ENCODE data around the gene RASA3. TPM values are rescaled to one million over a fixed set of nuclear protein-coding genes. Genes with fewer than 3 reads are reported as not detected.

The RASA3 gene
- total RNA-seq, 2 experiments from 2014 or later, result 28.9 to 32.3 TPM

DNA sequence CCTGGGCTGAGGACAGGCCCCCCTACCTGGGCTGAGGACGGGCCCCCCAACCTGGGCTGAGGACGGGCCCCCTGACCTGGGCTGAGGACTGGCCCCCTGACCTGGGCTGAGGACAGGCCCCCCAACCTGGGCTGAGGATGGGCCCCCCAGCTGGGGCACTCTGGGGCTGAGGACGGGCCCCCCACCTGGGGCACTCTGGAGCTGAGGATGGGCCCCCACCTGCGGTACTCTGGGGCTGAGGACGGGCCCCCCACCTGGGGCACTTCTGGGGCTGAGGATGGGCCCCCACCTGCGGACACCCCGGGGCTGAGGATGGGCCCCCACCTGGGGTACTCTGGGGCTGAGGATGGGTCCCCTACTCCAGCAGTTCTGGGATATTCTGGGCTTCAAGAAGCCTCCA, 65.5 kb downstream of the RASA3 start:
- Mint-ChIP-seq H3K9me3 (peaks cover 5% of the 10 kb centered on the region), H3K27ac (peak overlapping the region; percentile 94), H3K4me1 (ENCODE audit: low read depth) (peaks cover 65% of the 10 kb centered on the region), H3K36me3 (ENCODE audit: low read depth) (peaks cover 10% of the 10 kb centered on the region), H3K27me3 (no peaks in the 10 kb centered on the region), H3K4me3 (peak overlapping the region; percentile 64)
- CTCF ChIA-PET, result interaction anchor here (0.7 to 2.0 kb wide), 11 partner anchors 9 to 161 kb away, joined by 3 to 7 read pairs (median 4); no protein-coding TSS in a partner anchor
- ATAC-seq (no peak), DNase-seq (no peak)
- intact Hi-C loops (cut with micrococcal nuclease), result loop anchor here (1.0 to 5.0 kb wide), 2 partner anchors 62 to 160 kb away; no protein-coding TSS in a partner anchor
- POLR2A ChIA-PET, result interaction anchor here (0.8 to 3.6 kb wide), 12 partner anchors 10 to 162 kb away, joined by 3 to 32 read pairs (median 6); no protein-coding TSS in a partner anchor
- TF ChIP-seq, protein P1, sequence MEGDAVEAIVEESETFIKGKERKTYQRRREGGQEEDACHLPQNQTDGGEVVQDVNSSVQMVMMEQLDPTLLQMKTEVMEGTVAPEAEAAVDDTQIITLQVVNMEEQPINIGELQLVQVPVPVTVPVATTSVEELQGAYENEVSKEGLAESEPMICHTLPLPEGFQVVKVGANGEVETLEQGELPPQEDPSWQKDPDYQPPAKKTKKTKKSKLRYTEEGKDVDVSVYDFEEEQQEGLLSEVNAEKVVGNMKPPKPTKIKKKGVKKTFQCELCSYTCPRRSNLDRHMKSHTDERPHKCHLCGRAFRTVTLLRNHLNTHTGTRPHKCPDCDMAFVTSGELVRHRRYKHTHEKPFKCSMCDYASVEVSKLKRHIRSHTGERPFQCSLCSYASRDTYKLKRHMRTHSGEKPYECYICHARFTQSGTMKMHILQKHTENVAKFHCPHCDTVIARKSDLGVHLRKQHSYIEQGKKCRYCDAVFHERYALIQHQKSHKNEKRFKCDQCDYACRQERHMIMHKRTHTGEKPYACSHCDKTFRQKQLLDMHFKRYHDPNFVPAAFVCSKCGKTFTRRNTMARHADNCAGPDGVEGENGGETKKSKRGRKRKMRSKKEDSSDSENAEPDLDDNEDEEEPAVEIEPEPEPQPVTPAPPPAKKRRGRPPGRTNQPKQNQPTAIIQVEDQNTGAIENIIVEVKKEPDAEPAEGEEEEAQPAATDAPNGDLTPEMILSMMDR (IDR thresholded peaks at IDR 0.05), result no peak

DNA sequence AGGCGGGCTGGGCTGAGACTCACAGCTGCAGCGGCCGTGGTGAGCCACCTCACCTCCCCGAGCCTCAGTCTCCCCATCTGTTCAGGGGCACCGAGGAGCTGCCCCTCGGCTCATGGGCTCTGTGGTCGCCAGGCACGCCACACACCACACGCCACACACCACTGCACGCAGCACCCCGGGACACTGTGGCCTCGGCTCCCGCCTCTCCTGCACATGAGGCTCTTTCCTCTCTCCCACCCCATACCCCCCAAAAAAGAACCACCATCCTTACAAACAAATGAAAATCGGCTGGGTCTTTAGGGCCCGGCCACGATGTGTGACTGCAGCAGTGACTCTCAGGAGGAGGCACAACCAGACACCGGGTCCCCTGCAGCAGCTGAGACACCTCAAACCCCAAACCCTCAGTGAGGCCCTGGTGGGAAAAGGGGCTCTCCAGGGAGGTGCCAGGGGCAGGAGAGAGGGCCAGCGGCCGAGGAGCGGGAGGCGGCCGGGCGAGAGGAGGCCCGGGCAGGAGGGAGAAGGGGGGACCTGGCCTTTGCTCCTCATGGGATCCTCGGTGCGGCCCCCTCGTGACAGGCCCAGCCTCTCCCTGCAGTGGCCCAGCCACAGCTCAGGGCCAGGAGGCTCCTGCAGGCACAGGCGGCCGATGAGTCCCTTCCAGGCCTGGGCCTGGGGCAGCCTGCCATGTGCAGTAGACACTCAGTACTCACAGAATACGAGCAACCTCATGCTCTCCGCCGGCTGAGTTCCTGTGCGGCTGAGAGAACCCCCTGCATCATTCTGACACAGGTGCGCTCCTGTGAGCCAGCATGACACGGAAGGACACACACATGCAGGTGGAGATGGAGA, 66.3 kb downstream of the RASA3 start:
- H3K27ac Mint-ChIP-seq, result peak overlapping the region; percentile 94
- peak; percentile 17 for ATAC-seq
- POLR2A ChIA-PET, result interaction anchor here (1.0 to 3.6 kb wide), 17 partner anchors 9 to 112 kb away, joined by 3 to 32 read pairs (median 5); partner anchors contain the start of gene CFAP97D2
- TF ChIP-seq, protein P1 (IDR thresholded peaks at IDR 0.05), result no peak
- intact Hi-C loops (cut with micrococcal nuclease), result loop anchor here (2.0 to 5.0 kb wide), 2 partner anchors 45 to 161 kb away; no protein-coding TSS in a partner anchor
- peaks cover 6% of the 10 kb centered on the region for H3K36me3 Mint-ChIP-seq (ENCODE audit: low read depth)
- H3K27me3 Mint-ChIP-seq, result no peaks in the 10 kb centered on the region
- CTCF ChIA-PET, result interaction anchor here (0.7 to 2.0 kb wide), 10 partner anchors 28 to 162 kb away, joined by 3 to 7 read pairs (median 4); no protein-coding TSS in a partner anchor
- peaks cover 67% of the 10 kb centered on the region for H3K4me1 Mint-ChIP-seq (ENCODE audit: low read depth)
- peak overlapping the region; percentile 66 for H3K4me3 Mint-ChIP-seq
- H3K9me3 Mint-ChIP-seq, result peaks cover 3% of the 10 kb centered on the region
- DNase-seq, result peak; percentile 69

DNA sequence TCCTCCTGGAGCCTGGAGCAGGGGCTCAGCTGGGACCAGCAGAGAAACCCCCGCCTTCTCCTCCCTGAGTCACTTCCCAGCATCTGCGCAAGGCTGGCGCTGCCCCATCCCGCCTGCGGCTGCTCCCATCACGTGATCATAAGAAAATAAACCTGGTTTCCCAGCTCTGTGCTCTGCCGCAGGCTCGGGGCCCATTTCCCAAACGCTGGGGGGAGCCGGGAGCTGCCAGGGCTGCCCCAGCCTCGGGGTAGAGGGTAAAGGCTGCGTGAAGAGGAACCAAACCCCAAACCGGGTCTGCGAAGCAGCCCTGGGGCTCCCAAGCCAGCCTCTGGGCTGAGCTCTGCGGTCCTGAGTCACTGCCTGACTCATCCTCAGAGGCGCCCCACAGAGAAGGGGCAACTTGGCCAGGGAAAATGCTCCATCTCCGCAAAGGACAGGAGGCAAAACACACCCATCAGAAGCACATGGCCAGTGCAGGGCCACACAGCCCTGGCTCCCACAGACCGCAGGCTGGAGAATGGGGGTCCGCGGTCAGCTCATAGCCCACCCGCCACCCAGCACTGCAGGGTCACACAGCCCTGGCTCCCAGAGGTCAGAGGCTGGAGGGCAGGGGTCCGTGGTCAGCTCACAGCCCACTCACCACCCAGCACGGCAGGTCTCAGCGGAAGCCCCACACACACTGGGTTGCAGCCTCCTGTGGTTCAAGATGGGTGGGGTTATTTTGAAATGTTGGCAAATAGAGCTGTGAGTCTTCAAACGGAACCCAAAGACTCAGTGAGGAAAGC, 67.1 kb downstream of the RASA3 start:
- DNase-seq (peak; percentile 90), ATAC-seq (peak; percentile 75)
- CTCF ChIA-PET, result interaction anchor here (0.7 to 2.0 kb wide), 9 partner anchors 29 to 163 kb away, joined by 3 to 7 read pairs (median 4); no protein-coding TSS in a partner anchor
- TF ChIP-seq, protein P1 (IDR thresholded peaks at IDR 0.05), result no peak
- peaks cover 3% of the 10 kb centered on the region for H3K36me3 Mint-ChIP-seq (ENCODE audit: low read depth)
- POLR2A ChIA-PET, result interaction anchor here (0.6 to 3.6 kb wide), 18 partner anchors 8 to 147 kb away, joined by 3 to 32 read pairs (median 5); partner anchors contain the start of gene CFAP97D2
- peaks cover 66% of the 10 kb centered on the region for H3K4me1 Mint-ChIP-seq (ENCODE audit: low read depth)
- no peaks in the 10 kb centered on the region for H3K9me3 Mint-ChIP-seq
- intact Hi-C loops (cut with micrococcal nuclease), result loop anchor here (2.0 to 5.0 kb wide), 2 partner anchors 45 to 162 kb away; no protein-coding TSS in a partner anchor
- H3K27me3 Mint-ChIP-seq, result no peaks in the 10 kb centered on the region
- peak overlapping the region; percentile 94 for H3K27ac Mint-ChIP-seq
- H3K4me3 Mint-ChIP-seq, result peak overlapping the region; percentile 66

DNA sequence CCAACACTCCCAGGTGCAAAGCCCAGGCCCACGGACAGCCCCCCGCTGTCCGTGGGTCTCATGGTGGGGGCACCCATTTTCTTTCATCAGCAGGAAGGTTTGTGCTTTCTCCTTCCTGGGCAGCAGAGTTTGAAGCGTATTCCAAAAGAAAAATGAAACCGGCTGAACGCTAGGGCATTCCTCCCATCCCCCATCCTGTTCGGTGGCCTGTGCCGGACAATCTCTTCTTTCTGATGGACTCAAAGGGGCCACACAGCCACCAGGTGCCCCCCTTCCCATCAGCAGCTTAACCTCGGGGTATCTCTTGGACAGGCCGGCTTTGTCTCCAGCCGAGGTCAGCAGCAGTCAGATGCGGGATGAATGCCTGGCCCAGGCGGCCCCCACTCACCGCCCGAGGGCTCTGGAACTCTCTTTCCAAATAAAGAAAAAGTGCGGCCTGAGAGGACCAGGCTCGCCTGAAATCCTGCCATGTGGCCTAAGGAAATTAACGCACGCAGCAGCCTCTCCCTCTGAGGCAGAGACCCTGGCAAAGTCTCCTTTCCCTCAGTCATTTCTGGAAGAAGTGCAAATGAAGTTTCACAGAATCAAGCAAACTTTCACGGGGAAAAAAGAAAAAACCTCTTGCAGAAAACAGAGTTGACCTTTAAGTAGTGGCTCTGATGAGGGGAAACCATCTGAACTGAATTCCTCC, 67.8 kb downstream of the RASA3 start:
- DNase-seq, result no peak
- Mint-ChIP-seq H3K4me1 (ENCODE audit: low read depth) (peaks cover 71% of the 10 kb centered on the region), H3K27ac (peak overlapping the region; percentile 94), H3K36me3 (ENCODE audit: low read depth) (peaks cover 9% of the 10 kb centered on the region), H3K9me3 (no peaks in the 10 kb centered on the region), H3K27me3 (no peaks in the 10 kb centered on the region), H3K4me3 (peak overlapping the region; percentile 66)
- intact Hi-C loops (cut with micrococcal nuclease), result loop anchor here (2.0 to 5.0 kb wide), 2 partner anchors 46 to 163 kb away; no protein-coding TSS in a partner anchor
- POLR2A ChIA-PET, result interaction anchor here (0.6 to 3.6 kb wide), 13 partner anchors 13 to 148 kb away, joined by 3 to 32 read pairs (median 5); partner anchors contain the start of gene CFAP97D2
- TF ChIP-seq, protein P1 (IDR thresholded peaks at IDR 0.05), result no peak
- ATAC-seq, result no peak
- CTCF ChIA-PET, result interaction anchor here (1.1 to 1.6 kb wide), 5 partner anchors 30 to 164 kb away, joined by 3 to 7 read pairs (median 4); no protein-coding TSS in a partner anchor

Measured in activated CD8-positive, alpha-beta T cell treated with anti-CD3 and anti-CD28 coated beads for 36 hours (primary cell).